ENCODE results near the gene DHRSX.
"Not testable (repeated sequence)": the region's sequence is repeated elsewhere in the genome, so short reads cannot be mapped to it uniquely, and the experiment has no call there.

The DHRSX gene

GRCh38 chrX:2325076-2325784, 175.5 kb downstream of the DHRSX start:
- no peak overlapping the region for H3K4me3 ChIP-seq (ENCODE audit: low read depth, low read length)

GRCh38 chrX:2324151-2324550, 176.6 kb downstream of the DHRSX start:
- no peak overlapping the region for H3K4me3 ChIP-seq (ENCODE audit: low read depth, low read length)

DNA sequence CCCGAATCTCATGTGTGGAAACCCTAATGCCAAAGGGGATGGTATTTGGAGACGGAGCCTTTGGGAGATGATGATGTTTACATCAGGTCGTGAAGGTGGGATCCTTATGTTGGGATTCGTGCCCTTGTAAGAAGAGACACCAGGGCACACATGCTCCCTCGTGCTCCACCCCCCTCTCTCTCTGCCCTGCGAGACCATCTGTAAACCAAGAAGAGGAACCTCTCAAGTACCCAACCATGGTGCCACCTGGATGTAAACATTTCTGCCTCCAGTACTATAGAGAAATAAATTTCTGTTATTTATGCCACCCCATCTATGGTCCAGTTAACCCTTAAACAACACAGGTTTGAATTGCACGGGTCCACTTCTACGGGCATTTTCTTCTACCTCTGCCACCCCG, 179.4 kb downstream of the DHRSX start:
- H3K4me3 ChIP-seq (ENCODE audit: low read depth, low read length) = no peak overlapping the region

- no peak overlapping the region for H3K4me3 ChIP-seq (ENCODE audit: low read depth, low read length)
Measured at GRCh38 chrX:2320580-2321327, 180.0 kb downstream of the DHRSX start.

DNA sequence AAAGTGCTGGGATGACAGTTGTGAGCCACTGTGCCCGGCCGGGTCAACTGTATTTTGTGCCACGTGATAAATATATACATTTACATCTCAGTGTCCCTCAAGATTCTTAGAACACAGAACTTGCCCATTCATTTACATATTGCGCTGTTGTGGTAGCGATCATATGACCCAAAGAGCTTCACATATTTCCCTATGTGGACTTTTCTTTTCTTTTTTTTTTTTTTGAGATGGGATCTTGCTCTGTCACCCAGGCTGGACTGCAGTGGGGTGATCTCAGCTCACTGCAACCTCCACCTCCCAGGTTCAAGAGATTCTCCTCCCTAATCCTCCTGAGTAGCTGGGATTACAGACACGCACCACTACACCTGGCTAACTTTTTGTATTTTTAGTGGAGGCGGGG, 180.7 kb downstream of the DHRSX start:
- H3K4me3 ChIP-seq (ENCODE audit: low read depth, low read length) = no peak overlapping the region

DNA sequence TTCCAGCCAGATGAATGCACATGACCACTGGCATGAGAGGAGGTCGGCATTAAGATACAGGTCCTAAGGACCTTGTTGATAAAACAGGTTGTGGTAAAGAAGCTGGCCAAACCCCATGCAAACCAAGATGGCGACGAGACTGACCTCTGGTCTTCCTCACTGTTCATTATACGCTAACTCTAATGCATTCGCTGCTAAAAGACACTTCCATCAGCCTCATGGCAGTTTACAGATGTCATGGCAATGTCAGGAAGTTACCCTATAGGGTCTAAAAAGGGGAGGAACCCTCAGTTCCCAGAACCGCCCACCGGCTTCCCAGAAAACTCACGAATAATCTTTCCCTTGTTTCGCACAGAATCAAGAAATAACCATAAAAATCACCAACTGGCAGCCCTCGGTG, 182.4 kb downstream of the DHRSX start:
- no peak overlapping the region for H3K4me3 ChIP-seq (ENCODE audit: low read depth, low read length)

DNA sequence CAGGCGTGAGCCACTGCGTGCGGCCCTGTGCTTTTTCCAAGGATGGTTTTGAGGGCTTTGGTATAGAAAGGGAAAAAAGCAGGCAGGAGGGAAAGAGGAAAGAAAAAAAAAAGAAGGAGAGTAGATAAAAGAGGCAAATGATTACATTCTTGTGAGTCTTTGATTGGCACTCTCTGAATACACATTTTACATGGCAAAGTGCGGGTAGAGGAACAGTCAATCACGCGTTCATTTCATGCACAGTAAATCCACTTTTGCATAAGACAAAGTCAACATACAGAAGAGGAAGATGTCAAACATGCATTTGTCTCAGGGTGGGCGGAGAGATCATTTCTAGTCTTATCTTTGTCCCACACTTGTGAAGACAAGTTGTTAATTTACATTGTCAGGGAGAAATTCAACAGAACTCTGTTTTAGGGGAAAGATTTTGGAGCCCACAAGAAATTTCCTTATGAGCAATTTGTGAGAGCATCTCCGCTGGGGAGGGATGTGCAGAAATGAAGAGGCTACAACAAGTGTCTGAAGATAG, 183.2 kb downstream of the DHRSX start:
- H3K4me3 ChIP-seq (ENCODE audit: low read depth, low read length) = no peak overlapping the region

GRCh38 chrX:2316534-2316933, 184.2 kb downstream of the DHRSX start:
- H3K4me3 ChIP-seq (ENCODE audit: low read depth, low read length) = no peak overlapping the region

GRCh38 chrX:2315434-2315833, 185.3 kb downstream of the DHRSX start:
- H3K4me3 ChIP-seq (ENCODE audit: low read depth, low read length) = no peak overlapping the region

- no peak overlapping the region for H3K4me3 ChIP-seq (ENCODE audit: low read depth, low read length)
Measured at GRCh38 chrX:2314831-2315365, 185.9 kb downstream of the DHRSX start.

- H3K4me3 ChIP-seq (ENCODE audit: low read depth, low read length) = no peak overlapping the region
Measured at GRCh38 chrX:2313864-2314640, 186.7 kb downstream of the DHRSX start.

DNA sequence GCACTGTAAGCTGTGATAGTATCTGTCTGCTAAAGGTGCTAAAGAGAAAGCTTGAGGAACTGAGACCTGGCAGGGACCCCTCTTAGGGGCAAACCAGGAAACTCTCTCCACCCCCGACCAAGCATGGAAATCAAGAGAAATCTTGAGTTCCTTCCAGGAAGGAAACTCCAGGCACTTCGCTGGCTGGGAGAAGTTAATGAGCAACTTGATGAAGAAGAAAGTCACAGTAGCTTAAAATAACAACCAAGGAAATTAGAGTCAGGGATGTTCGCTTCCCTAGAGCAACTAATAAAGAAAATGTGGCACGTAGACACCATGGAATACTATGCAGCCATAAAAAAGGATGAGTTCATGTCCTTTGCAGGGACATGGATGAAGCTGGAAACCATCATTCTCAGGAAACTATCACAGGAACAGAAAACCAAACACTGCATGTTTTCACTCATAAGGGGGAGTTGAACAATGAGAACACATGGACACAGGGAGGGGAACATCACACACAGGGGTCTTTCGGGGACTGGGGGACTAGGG, 188.7 kb downstream of the DHRSX start:
- H3K4me3 ChIP-seq (ENCODE audit: low read depth, low read length) = not testable (repeated sequence)

GRCh38 chrX:2311501-2311900, 189.3 kb downstream of the DHRSX start:
- no peak overlapping the region for H3K4me3 ChIP-seq (ENCODE audit: low read depth, low read length)

DNA sequence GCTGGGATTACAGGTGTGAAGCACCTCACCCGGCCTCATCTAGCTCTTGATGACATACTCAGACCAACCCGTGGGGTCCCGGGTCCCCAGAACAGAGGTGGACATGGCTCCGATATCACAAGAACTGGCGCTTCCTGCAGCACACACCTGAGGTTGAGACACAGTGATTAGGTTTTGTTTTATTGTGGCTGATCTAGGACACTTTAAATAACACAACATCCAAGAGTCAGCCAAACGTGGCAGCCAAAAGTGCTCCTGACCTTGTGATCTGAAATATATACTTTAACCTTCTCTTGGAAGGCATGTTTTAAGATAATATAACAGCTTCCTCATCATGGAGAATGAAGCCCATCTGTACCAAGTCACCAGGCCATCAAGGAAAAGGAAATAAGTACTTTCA, 198.9 kb downstream of the DHRSX start:
- no peak overlapping the region for H3K4me3 ChIP-seq (ENCODE audit: low read depth, low read length)

DNA sequence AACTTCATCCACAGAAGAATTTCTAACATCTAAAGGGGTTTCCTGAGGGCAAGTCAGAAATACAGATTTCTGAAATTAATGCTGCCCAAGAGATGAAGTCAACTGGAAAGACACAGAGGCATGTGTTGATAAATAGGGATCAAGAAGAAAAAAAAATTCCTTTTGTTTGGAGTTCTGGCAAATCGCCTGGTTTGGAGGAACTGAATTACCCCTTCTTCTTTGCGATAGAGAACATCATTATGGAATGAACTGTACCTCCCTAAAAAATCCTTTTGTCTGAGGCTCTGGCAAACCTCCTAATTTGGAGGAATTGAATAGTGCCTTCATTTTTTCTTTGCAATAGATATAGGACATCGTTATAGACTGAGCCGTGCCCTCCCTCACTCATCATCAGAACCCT, 200.9 kb downstream of the DHRSX start:
- H3K4me3 ChIP-seq (ENCODE audit: low read depth, low read length) = no peak overlapping the region

DNA sequence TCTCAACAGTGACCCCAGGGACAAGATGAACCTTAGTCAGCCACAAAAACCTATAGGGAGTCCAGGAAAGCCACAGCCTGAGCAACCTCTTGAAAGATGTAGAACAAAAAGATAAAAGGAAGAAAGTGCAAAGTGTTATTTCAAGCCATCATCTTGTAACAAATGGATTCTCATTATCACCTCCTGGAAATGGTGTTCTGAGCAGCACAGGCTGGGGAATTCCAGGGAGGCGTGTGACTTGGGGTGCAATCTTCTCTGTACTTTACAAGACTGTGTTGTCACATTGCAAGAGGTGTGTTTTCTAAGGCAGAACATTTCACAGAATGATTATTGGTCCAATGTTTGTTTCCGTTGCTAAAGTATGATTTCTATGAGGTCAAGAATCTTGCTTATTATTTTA, 214.0 kb downstream of the DHRSX start:
- no peak overlapping the region for H3K4me3 ChIP-seq (ENCODE audit: low read depth, low read length)

DNA sequence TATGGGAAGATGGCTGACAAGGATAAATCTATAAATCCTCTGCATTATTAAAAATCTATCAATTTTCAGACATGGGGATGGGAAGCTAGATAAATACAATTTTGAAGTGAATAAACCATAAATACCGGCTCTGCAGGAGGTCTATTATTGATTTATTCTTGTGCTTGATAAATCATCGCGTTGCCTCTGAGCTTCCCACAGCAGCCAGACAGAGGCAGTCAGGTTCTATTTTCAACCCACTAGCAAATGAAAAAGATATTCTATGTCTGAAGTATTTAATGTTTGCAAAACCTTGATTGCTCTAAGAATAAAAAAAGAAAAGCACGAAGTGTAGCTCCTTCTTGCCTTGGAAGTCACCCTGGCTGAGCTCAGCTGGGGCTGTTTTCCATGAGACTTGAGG, 216.2 kb downstream of the DHRSX start:
- H3K4me3 ChIP-seq (ENCODE audit: low read depth, low read length) = no peak overlapping the region

GRCh38 chrX:2284133-2284532, 216.6 kb downstream of the DHRSX start:
- no peak overlapping the region for H3K4me3 ChIP-seq (ENCODE audit: low read depth, low read length)

DNA sequence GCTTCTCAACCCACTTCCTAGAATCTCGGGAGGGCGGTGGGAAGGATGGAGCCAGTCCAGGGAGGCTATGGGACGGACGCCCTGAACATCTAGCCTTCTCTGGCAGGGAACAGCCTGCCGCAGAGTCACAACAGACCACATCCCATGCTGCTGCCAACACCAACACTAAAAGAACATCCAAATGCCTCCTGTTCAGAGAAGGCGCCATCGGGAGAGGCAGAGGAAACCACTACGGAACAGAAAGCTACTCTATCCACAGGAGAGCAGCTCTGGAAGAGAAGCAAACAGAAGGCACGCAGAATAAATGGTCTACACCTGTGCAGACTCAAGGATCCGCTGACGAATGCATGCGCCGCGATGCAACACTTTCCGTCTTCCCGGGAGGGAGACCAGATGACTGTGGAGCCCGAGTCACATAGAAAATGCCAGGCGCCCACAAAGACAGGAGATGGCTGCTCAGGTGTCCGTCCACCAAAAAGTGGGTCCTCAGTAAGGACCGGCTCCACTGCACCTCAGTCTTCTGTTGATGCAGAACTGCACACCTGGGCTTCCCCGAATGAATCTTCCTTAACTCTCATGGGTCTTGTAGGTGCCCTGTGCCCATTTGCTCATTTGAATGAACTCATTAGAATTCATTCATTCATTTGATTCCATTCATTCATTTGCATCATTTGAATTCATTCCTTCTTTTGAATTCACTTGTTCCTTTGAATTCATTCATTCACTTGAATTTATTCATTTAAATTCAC, 217.5 kb downstream of the DHRSX start:
- H3K4me3 ChIP-seq (ENCODE audit: low read depth, low read length) = no peak overlapping the region

DNA sequence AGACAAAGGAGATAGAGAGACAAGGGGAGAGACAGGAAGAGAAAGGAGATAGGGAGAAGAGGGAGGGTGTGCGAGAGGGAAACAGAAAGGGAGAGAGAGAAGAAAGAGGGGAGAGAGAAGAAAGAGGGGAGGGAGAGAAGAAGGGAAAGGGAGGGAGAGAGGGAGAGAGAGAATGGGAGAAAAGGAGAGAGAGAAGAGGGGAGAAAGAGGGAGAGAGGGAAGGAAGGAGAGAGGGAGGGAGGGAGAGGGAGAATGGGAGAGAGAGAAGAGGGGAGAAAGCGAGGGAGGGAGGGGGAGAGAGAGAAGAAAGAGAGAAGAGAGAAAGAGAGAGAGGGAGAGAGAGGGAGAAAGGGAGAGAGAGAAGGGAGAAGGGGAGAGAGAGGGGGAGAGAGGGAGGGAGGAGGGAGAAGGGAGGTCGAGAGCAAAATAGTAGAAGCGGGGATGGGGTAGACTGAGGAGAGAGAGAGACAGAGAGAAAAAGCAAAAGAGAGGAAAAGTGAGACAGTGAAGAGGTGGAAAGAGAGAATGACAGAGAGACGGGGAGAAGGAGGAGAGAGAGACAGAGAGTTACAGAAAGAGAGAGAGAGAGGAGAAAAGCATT, 218.2 kb downstream of the DHRSX start:
- no peak overlapping the region for H3K4me3 ChIP-seq (ENCODE audit: low read depth, low read length)
